ENCODE data around the gene PHRF1.

PHRF1 gene

GRCh38 chr11:537622-538430 lies 38.4 kb upstream of the PHRF1 start:
- no peak for DNase-seq (ENCODE audit: low read depth)

GRCh38 chr11:538431-539051 lies 37.7 kb upstream of the PHRF1 start:
- DNase-seq (ENCODE audit: low read depth) = no peak

- DNase-seq (ENCODE audit: low read depth) = no peak
Observed at GRCh38 chr11:539971-540481, 36.2 kb upstream of the PHRF1 start.

- DNase-seq (ENCODE audit: low read depth) = no peak
Observed at GRCh38 chr11:540583-541432, 35.5 kb upstream of the PHRF1 start.

GRCh38 chr11:541433-541885 lies 34.8 kb upstream of the PHRF1 start:
- DNase-seq (ENCODE audit: low read depth) = no peak

- DNase-seq (ENCODE audit: low read depth) = no peak
Observed at GRCh38 chr11:544817-545166, 31.5 kb upstream of the PHRF1 start.

GRCh38 chr11:545171-545570 lies 31.1 kb upstream of the PHRF1 start:
- DNase-seq (ENCODE audit: low read depth) = no peak

- DNase-seq (ENCODE audit: low read depth) = no peak
Observed at GRCh38 chr11:548700-549603, 27.3 kb upstream of the PHRF1 start.

GRCh38 chr11:550021-550745 lies 26.1 kb upstream of the PHRF1 start:
- no peak for DNase-seq (ENCODE audit: low read depth)

- no peak for DNase-seq (ENCODE audit: low read depth)
Observed at GRCh38 chr11:550746-551085, 25.6 kb upstream of the PHRF1 start.

- DNase-seq (ENCODE audit: low read depth) = no peak
Observed at GRCh38 chr11:551131-551530, 25.1 kb upstream of the PHRF1 start.

GRCh38 chr11:551596-551995 lies 24.7 kb upstream of the PHRF1 start:
- DNase-seq (ENCODE audit: low read depth) = no peak

GRCh38 chr11:553083-553987 lies 22.9 kb upstream of the PHRF1 start:
- no peak for DNase-seq (ENCODE audit: low read depth)

- DNase-seq (ENCODE audit: low read depth) = no peak
Observed at GRCh38 chr11:553988-554340, 22.3 kb upstream of the PHRF1 start.

GRCh38 chr11:554428-555226 lies 21.6 kb upstream of the PHRF1 start:
- no peak for DNase-seq (ENCODE audit: low read depth)

- DNase-seq (ENCODE audit: low read depth) = no peak
Observed at GRCh38 chr11:555227-555779, 21.0 kb upstream of the PHRF1 start.

- DNase-seq (ENCODE audit: low read depth) = no peak
Observed at GRCh38 chr11:555780-556661, 20.2 kb upstream of the PHRF1 start.

Data from stromal cell of bone marrow (primary cell).